ENCODE data around the gene ERVFRD-1.
"Not testable (repeated sequence)": the region's sequence is repeated elsewhere in the genome, so short reads cannot be mapped to it uniquely, and the experiment has no call there.

Gene ERVFRD-1

GRCh38 chr6:11089695-11090094 lies 21.8 kb downstream of the ERVFRD-1 start:
- H3K27ac ChIP-seq, result no peak overlapping the region
- TF ChIP-seq CTCF (conservative IDR thresholded peaks at IDR 0.05) (no peak), ZFX (IDR thresholded peaks at IDR 0.05) (no peak)

GRCh38 chr6:11087141-11087812 lies 24.2 kb downstream of the ERVFRD-1 start:
- H3K27ac ChIP-seq, result not testable (repeated sequence)

GRCh38 chr6:11085758-11086435 lies 25.6 kb downstream of the ERVFRD-1 start:
- TF ChIP-seq CTCF (conservative IDR thresholded peaks at IDR 0.05) (no peak), ZFX (IDR thresholded peaks at IDR 0.05) (no peak)

GRCh38 chr6:11083956-11084355 lies 27.6 kb downstream of the ERVFRD-1 start:
- H3K27ac ChIP-seq, result no peak overlapping the region
- no peak for TF ChIP-seq ZFX (IDR thresholded peaks at IDR 0.05)
- TF ChIP-seq CTCF (conservative IDR thresholded peaks at IDR 0.05), result no peak

More at GRCh38 chr6:11085758-11086435, 25.6 kb downstream of the ERVFRD-1 start:
- no peak overlapping the region for H3K27ac ChIP-seq

- TF ChIP-seq ZFX (IDR thresholded peaks at IDR 0.05), result no peak
- no peak for TF ChIP-seq CTCF (conservative IDR thresholded peaks at IDR 0.05)
- no peak overlapping the region for H3K27ac ChIP-seq
Measured at GRCh38 chr6:11083491-11083890, 28.0 kb downstream of the ERVFRD-1 start.

GRCh38 chr6:11080296-11080695 lies 31.2 kb downstream of the ERVFRD-1 start:
- no peak overlapping the region for H3K27ac ChIP-seq
- no peak for TF ChIP-seq ZFX (IDR thresholded peaks at IDR 0.05)
- TF ChIP-seq CTCF (conservative IDR thresholded peaks at IDR 0.05), result no peak

GRCh38 chr6:11078266-11078665 lies 33.3 kb downstream of the ERVFRD-1 start:
- H3K27ac ChIP-seq, result no peak overlapping the region

More at GRCh38 chr6:11078266-11078665, 33.3 kb downstream of the ERVFRD-1 start:
- TF ChIP-seq ZFX (IDR thresholded peaks at IDR 0.05), result no peak
- TF ChIP-seq CTCF (conservative IDR thresholded peaks at IDR 0.05), result no peak

All from C4-2B (cell line).